WTC11 (cell line): Measurements from ENCODE around the gene AP1G1. TPM values are rescaled to one million over a fixed set of nuclear protein-coding genes. Genes with fewer than 3 reads are reported as not detected.
"Not testable (repeated sequence)": the region's sequence is repeated elsewhere in the genome, so short reads cannot be mapped to it uniquely, and the experiment has no call there.

Experiments used
- ATAC-seq: fragments of 200-7000 bp; cut with Tn5 transposase; 2 replicates; pipeline ENCODE4 v1.10.0; 2021; ENCODE audit warnings: mild to moderate bottlenecking, moderate library complexity
- CTCF ChIA-PET: fragments of 300-600 bp; sonication (Branson Sonifier 250); formaldehyde crosslinking; loops from one replicate; lab custom pipeline; 2021; ENCODE audit warnings: antibody characterized with exemption; lab: Charles Lee
- POLR2A ChIA-PET: fragments of 350-600 bp; sonication (Branson Sonifier 250); formaldehyde crosslinking; loops from one replicate; lab custom pipeline; 2021; ENCODE audit warnings: antibody characterized with exemption; lab: Charles Lee
- DNase-seq: peaks from one replicate; pipeline ENCODE4 v3.0.0; 2021; ENCODE audit warnings: low spot score
- H3K27ac Mint-ChIP-seq: 2 replicates; pipeline ENCODE4 v1.8.0; 2021; ENCODE audit warnings: mixed read lengths
- H3K27me3 Mint-ChIP-seq: 2 replicates; pipeline ENCODE4 v1.8.0; 2021; ENCODE audit warnings: low read depth, mild to moderate bottlenecking, moderate library complexity, mixed read lengths
- H3K36me3 Mint-ChIP-seq: 2 replicates; pipeline ENCODE4 v1.8.0; 2021; ENCODE audit warnings: mixed read lengths
- H3K4me1 Mint-ChIP-seq: 2 replicates; pipeline ENCODE4 v1.8.0; 2022; ENCODE audit warnings: mixed read lengths
- H3K4me3 Mint-ChIP-seq: 2 replicates; pipeline ENCODE4 v1.8.0; 2021; ENCODE audit warnings: mild to moderate bottlenecking, moderate library complexity, mixed read lengths
- H3K9me3 Mint-ChIP-seq: 2 replicates; pipeline ENCODE4 v1.8.0; 2021; ENCODE audit warnings: mixed read lengths
- FOXP1 ChIP-seq: sonication (generic); formaldehyde crosslinking; IDR thresholded peaks from 2 replicates; pipeline ENCODE4 v1.8.0; 2022; ENCODE audit warnings: missing genetic modification reagents, mild to moderate bottlenecking, moderate library complexity, borderline replicate concordance
- GABPB1 ChIP-seq: sonication (generic); formaldehyde crosslinking; IDR thresholded peaks from 2 replicates; pipeline ENCODE4 v1.8.1; 2023; ENCODE audit warnings: mild to moderate bottlenecking, missing genetic modification reagents
- JAZF1 ChIP-seq: fragments of 250-450 bp; sonication (Bioruptor Pico); IDR thresholded peaks from 2 replicates; pipeline ENCODE4 v1.9.0; 2021; ENCODE audit warnings: moderate library complexity, mild to moderate bottlenecking, inconsistent platforms
- MYBL2 ChIP-seq: sonication (generic); formaldehyde crosslinking; IDR thresholded peaks from 2 replicates; pipeline ENCODE4 v1.8.1; 2023; ENCODE audit warnings: mild to moderate bottlenecking, moderate library complexity, missing genetic modification reagents
- NR1H2 ChIP-seq: sonication (generic); formaldehyde crosslinking; IDR thresholded peaks from 2 replicates; pipeline ENCODE4 v1.9.0; 2021; ENCODE audit warnings: mild to moderate bottlenecking, moderate library complexity, missing genetic modification reagents
- OVOL2 ChIP-seq: fragments of 250-450 bp; sonication (Bioruptor Pico); IDR thresholded peaks from 2 replicates; pipeline ENCODE4 v1.9.0; 2021; ENCODE audit warnings: mild to moderate bottlenecking, borderline replicate concordance
- RELA ChIP-seq: sonication (generic); formaldehyde crosslinking; IDR thresholded peaks from 2 replicates; pipeline ENCODE4 v1.8.1; 2022; ENCODE audit warnings: missing genetic modification reagents, mild to moderate bottlenecking, borderline replicate concordance
- TEAD4 ChIP-seq: sonication (generic); formaldehyde crosslinking; IDR thresholded peaks from 2 replicates; pipeline ENCODE4 v1.8.0; 2022; ENCODE audit warnings: mild to moderate bottlenecking, missing genetic modification reagents
- ZNF121 ChIP-seq: sonication (generic); formaldehyde crosslinking; IDR thresholded peaks from 2 replicates; pipeline ENCODE4 v1.8.0; 2023; ENCODE audit warnings: missing genetic modification reagents
- ZNF232 ChIP-seq: sonication (generic); formaldehyde crosslinking; IDR thresholded peaks from 2 replicates; pipeline ENCODE4 v1.8.0; 2022; ENCODE audit warnings: mild to moderate bottlenecking, missing genetic modification reagents
- total RNA-seq: library from RNA; stranded (reverse); gene quantifications from 3 replicates; pipeline ENCODE4 v1.2.3, GENCODE V29; 2021
- TF ChIP-seq, protein P1 (sequence below): sonication (generic); formaldehyde crosslinking; IDR thresholded peaks from 2 replicates; pipeline ENCODE4 v1.8.1; 2022; ENCODE audit warnings: low read depth, mild to moderate bottlenecking, moderate library complexity, missing genetic modification reagents, borderline replicate concordance
- TF ChIP-seq, protein P2 (sequence below): sonication (generic); formaldehyde crosslinking; IDR thresholded peaks from 2 replicates; pipeline ENCODE4 v1.8.1; 2023; ENCODE audit warnings: mild to moderate bottlenecking, missing genetic modification reagents, borderline replicate concordance
- TF ChIP-seq, protein P3 (sequence below): sonication (generic); formaldehyde crosslinking; IDR thresholded peaks from 2 replicates; pipeline ENCODE4 v1.8.1; 2023; ENCODE audit warnings: mild to moderate bottlenecking, missing genetic modification reagents, moderate library complexity
- TF ChIP-seq, protein P4 (sequence below): sonication (generic); formaldehyde crosslinking; conservative IDR thresholded peaks from 2 replicates; pipeline ENCODE4 v1.8.1; 2023; ENCODE audit warnings: mild to moderate bottlenecking, low read depth, missing genetic modification reagents, moderate library complexity
- TF ChIP-seq, protein P5 (sequence below): sonication (generic); formaldehyde crosslinking; IDR thresholded peaks from 2 replicates; pipeline ENCODE4 v1.8.1; 2023; ENCODE audit warnings: mild to moderate bottlenecking, missing genetic modification reagents
- TF ChIP-seq, protein P6 (sequence below): sonication (generic); formaldehyde crosslinking; IDR thresholded peaks from 2 replicates; pipeline ENCODE4 v1.8.1; 2022; ENCODE audit warnings: missing genetic modification reagents, borderline replicate concordance
- TF ChIP-seq, protein P7 (sequence below): sonication (generic); formaldehyde crosslinking; IDR thresholded peaks from 2 replicates; pipeline ENCODE4 v1.8.0; 2022; ENCODE audit warnings: mild to moderate bottlenecking, missing genetic modification reagents

AP1G1 gene
- total RNA-seq, 1 experiment from 2014 or later: 72.4 TPM

DNA sequence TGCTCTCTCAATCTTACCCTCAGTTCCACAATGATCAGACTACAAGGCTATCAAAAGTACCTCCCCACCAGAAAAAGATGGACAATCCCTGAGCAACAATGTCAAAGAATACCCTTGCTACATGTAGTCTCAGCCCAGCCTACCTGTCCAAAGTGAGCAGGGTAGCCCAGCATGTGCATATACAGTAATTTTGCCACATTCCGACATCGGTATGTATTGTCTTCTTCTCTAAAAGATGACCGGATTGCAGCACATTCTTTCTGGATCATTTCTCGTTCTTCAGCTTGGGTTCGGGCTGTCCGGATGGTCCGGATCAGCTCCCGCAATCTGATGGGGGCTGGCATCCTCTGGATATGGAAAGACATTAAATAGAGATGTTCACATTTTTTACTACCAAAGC, 19.5 kb downstream of the AP1G1 start:
- no peak overlapping the region for H3K4me3 Mint-ChIP-seq
- CTCF ChIA-PET: no interaction called here
- DNase-seq: no peak
- no peak overlapping the region; the same call in 1 of the 2 replicates for H3K27ac Mint-ChIP-seq
- TF ChIP-seq, protein P1, sequence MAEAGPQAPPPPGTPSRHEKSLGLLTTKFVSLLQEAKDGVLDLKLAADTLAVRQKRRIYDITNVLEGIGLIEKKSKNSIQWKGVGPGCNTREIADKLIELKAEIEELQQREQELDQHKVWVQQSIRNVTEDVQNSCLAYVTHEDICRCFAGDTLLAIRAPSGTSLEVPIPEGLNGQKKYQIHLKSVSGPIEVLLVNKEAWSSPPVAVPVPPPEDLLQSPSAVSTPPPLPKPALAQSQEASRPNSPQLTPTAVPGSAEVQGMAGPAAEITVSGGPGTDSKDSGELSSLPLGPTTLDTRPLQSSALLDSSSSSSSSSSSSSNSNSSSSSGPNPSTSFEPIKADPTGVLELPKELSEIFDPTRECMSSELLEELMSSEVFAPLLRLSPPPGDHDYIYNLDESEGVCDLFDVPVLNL: no peak
- TF ChIP-seq FOXP1 (no peak), ZNF232 (no peak), JAZF1 (no peak)
- peaks cover 21% of the 10 kb centered on the region for H3K36me3 Mint-ChIP-seq
- H3K27me3 Mint-ChIP-seq: no peaks in the 10 kb centered on the region
- no peak for ATAC-seq
- H3K9me3 Mint-ChIP-seq: peaks cover 3% of the 10 kb centered on the region; the same call in 1 of the 2 replicates
- POLR2A ChIA-PET: no interaction called here
- H3K4me1 Mint-ChIP-seq: no peaks in the 10 kb centered on the region

DNA sequence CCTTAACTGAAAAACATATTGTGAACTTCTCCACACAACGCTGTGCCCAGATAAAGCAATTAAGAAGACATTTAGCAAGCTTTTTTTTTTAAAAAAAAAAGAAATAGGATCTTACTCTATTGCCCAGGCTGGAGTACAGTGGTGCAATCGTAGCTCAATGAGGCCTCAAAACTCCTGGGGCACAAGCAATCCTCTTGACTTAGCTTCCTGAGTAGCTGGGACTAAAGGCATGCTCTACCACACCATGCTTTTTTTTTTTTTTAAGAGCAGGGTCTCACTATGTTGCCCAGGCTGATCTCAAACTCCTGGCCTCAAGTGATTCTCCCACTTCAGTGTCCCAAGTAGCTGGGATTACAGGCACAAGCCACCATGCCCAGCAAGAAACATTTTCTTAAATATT, 20.1 kb downstream of the AP1G1 start:
- Mint-ChIP-seq H3K4me1 (no peaks in the 10 kb centered on the region), H3K4me3 (no peak overlapping the region), H3K9me3 (peaks cover 3% of the 10 kb centered on the region; the same call in 1 of the 2 replicates), H3K27ac (no peak overlapping the region), H3K36me3 (peaks cover 21% of the 10 kb centered on the region), H3K27me3 (no peaks in the 10 kb centered on the region)
- POLR2A ChIA-PET: no interaction called here
- DNase-seq (no peak), ATAC-seq (no peak)
- TF ChIP-seq, protein P2, sequence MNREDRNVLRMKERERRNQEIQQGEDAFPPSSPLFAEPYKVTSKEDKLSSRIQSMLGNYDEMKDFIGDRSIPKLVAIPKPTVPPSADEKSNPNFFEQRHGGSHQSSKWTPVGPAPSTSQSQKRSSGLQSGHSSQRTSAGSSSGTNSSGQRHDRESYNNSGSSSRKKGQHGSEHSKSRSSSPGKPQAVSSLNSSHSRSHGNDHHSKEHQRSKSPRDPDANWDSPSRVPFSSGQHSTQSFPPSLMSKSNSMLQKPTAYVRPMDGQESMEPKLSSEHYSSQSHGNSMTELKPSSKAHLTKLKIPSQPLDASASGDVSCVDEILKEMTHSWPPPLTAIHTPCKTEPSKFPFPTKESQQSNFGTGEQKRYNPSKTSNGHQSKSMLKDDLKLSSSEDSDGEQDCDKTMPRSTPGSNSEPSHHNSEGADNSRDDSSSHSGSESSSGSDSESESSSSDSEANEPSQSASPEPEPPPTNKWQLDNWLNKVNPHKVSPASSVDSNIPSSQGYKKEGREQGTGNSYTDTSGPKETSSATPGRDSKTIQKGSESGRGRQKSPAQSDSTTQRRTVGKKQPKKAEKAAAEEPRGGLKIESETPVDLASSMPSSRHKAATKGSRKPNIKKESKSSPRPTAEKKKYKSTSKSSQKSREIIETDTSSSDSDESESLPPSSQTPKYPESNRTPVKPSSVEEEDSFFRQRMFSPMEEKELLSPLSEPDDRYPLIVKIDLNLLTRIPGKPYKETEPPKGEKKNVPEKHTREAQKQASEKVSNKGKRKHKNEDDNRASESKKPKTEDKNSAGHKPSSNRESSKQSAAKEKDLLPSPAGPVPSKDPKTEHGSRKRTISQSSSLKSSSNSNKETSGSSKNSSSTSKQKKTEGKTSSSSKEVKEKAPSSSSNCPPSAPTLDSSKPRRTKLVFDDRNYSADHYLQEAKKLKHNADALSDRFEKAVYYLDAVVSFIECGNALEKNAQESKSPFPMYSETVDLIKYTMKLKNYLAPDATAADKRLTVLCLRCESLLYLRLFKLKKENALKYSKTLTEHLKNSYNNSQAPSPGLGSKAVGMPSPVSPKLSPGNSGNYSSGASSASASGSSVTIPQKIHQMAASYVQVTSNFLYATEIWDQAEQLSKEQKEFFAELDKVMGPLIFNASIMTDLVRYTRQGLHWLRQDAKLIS (CRISPR knock-in tag): no peak
- TF ChIP-seq, protein P3, sequence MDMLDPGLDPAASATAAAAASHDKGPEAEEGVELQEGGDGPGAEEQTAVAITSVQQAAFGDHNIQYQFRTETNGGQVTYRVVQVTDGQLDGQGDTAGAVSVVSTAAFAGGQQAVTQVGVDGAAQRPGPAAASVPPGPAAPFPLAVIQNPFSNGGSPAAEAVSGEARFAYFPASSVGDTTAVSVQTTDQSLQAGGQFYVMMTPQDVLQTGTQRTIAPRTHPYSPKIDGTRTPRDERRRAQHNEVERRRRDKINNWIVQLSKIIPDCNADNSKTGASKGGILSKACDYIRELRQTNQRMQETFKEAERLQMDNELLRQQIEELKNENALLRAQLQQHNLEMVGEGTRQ (CRISPR knock-in tag): no peak
- TF ChIP-seq FOXP1: no peak
- TF ChIP-seq, protein P4, sequence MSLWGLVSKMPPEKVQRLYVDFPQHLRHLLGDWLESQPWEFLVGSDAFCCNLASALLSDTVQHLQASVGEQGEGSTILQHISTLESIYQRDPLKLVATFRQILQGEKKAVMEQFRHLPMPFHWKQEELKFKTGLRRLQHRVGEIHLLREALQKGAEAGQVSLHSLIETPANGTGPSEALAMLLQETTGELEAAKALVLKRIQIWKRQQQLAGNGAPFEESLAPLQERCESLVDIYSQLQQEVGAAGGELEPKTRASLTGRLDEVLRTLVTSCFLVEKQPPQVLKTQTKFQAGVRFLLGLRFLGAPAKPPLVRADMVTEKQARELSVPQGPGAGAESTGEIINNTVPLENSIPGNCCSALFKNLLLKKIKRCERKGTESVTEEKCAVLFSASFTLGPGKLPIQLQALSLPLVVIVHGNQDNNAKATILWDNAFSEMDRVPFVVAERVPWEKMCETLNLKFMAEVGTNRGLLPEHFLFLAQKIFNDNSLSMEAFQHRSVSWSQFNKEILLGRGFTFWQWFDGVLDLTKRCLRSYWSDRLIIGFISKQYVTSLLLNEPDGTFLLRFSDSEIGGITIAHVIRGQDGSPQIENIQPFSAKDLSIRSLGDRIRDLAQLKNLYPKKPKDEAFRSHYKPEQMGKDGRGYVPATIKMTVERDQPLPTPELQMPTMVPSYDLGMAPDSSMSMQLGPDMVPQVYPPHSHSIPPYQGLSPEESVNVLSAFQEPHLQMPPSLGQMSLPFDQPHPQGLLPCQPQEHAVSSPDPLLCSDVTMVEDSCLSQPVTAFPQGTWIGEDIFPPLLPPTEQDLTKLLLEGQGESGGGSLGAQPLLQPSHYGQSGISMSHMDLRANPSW: no peak
- TF ChIP-seq MYBL2: no peak
- peak; percentile 63; the same call in 1 of the 2 replicates for TF ChIP-seq ZNF121 (CRISPR knock-in tag)
- CTCF ChIA-PET: no interaction called here

DNA sequence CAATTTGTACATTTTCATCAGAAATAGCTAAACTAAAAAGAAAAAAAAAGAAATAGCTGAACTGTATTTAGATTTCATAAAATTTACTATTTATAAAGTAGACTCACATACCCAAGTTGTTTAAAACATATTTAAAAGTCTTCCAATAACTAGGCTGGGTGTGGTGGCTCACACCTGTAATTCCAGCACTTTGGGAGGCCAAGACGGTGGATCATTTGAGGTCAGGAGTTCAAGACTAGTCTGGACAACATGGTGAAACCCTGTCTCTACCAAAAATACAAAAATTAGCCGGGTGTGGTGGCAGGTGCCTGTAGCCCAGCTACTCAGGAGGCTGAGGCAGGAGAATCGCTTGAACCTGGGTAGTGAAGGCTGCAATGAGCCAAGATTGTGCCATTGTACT, 23.5 kb downstream of the AP1G1 start:
- DNase-seq, POLR2A ChIA-PET, H3K4me1 Mint-ChIP-seq, ATAC-seq, H3K27ac Mint-ChIP-seq, H3K4me3 Mint-ChIP-seq, H3K27me3 Mint-ChIP-seq, H3K9me3 Mint-ChIP-seq, CTCF ChIA-PET: not testable (repeated sequence)
- peaks cover 24% of the 10 kb centered on the region for H3K36me3 Mint-ChIP-seq

DNA sequence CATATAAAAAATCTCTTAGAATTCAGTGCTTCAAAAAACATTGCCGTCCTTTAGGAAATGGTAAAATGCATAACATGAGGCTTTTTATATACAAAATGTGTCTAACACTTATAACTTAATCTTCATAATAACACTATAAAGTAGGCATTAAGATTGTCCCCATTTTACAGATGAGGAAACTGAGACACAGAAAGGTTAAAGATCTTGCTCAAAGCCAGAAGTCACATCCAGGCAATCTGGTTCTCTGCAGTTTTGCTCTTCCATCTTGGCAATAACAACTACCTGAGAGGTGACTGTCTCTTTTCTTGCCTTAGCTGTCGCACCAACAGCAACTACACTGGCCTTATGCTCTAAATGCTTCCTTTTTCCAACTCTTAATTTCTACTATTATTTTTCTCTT, 24.5 kb downstream of the AP1G1 start:
- no peaks in the 10 kb centered on the region for H3K27me3 Mint-ChIP-seq
- no peak overlapping the region for H3K4me3 Mint-ChIP-seq
- no peaks in the 10 kb centered on the region for H3K4me1 Mint-ChIP-seq
- CTCF ChIA-PET: no interaction called here
- H3K36me3 Mint-ChIP-seq: peaks cover 21% of the 10 kb centered on the region
- no peak for DNase-seq
- peaks cover 3% of the 10 kb centered on the region; the same call in 1 of the 2 replicates for H3K9me3 Mint-ChIP-seq
- POLR2A ChIA-PET: no interaction called here
- H3K27ac Mint-ChIP-seq: no peak overlapping the region
- no peak for ATAC-seq
- no peak for TF ChIP-seq ZNF121 (CRISPR knock-in tag)
- TF ChIP-seq RELA (CRISPR knock-in tag): no peak
- TF ChIP-seq, protein P5, sequence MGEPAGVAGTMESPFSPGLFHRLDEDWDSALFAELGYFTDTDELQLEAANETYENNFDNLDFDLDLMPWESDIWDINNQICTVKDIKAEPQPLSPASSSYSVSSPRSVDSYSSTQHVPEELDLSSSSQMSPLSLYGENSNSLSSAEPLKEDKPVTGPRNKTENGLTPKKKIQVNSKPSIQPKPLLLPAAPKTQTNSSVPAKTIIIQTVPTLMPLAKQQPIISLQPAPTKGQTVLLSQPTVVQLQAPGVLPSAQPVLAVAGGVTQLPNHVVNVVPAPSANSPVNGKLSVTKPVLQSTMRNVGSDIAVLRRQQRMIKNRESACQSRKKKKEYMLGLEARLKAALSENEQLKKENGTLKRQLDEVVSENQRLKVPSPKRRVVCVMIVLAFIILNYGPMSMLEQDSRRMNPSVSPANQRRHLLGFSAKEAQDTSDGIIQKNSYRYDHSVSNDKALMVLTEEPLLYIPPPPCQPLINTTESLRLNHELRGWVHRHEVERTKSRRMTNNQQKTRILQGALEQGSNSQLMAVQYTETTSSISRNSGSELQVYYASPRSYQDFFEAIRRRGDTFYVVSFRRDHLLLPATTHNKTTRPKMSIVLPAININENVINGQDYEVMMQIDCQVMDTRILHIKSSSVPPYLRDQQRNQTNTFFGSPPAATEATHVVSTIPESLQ: no peak
- TF ChIP-seq, protein P6, sequence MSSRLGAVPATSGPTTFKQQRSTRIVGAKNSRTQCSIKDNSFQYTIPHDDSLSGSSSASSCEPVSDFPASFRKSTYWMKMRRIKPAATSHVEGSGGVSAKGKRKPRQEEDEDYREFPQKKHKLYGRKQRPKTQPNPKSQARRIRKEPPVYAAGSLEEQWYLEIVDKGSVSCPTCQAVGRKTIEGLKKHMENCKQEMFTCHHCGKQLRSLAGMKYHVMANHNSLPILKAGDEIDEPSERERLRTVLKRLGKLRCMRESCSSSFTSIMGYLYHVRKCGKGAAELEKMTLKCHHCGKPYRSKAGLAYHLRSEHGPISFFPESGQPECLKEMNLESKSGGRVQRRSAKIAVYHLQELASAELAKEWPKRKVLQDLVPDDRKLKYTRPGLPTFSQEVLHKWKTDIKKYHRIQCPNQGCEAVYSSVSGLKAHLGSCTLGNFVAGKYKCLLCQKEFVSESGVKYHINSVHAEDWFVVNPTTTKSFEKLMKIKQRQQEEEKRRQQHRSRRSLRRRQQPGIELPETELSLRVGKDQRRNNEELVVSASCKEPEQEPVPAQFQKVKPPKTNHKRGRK (CRISPR knock-in tag): no peak
- TF ChIP-seq OVOL2 (CRISPR knock-in tag): no peak
- TF ChIP-seq TEAD4 (CRISPR knock-in tag): no peak
- TF ChIP-seq GABPB1: no peak
- TF ChIP-seq NR1H2 (CRISPR knock-in tag): no peak
- TF ChIP-seq, protein P7, sequence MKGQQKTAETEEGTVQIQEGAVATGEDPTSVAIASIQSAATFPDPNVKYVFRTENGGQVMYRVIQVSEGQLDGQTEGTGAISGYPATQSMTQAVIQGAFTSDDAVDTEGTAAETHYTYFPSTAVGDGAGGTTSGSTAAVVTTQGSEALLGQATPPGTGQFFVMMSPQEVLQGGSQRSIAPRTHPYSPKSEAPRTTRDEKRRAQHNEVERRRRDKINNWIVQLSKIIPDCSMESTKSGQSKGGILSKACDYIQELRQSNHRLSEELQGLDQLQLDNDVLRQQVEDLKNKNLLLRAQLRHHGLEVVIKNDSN (CRISPR knock-in tag): no peak
